Neural progenitor cell (in vitro differentiated cells): ENCODE data around the gene KDELR1.

Source experiments
- EZH2 ChIP-seq: fragments of 200-600 bp; sonication (generic); IDR thresholded peaks from 2 replicates; pipeline ENCODE4 v1.6.1; 2017; ENCODE audit warnings: antibody characterized with exemption, mild to moderate bottlenecking, moderate library complexity
- TF ChIP-seq, protein P1 (sequence below): fragments of 200-600 bp; sonication (generic); IDR thresholded peaks from 2 replicates; pipeline ENCODE4 v1.5.1; 2017; ENCODE audit warnings: antibody characterized with exemption, mild to moderate bottlenecking

DNA sequence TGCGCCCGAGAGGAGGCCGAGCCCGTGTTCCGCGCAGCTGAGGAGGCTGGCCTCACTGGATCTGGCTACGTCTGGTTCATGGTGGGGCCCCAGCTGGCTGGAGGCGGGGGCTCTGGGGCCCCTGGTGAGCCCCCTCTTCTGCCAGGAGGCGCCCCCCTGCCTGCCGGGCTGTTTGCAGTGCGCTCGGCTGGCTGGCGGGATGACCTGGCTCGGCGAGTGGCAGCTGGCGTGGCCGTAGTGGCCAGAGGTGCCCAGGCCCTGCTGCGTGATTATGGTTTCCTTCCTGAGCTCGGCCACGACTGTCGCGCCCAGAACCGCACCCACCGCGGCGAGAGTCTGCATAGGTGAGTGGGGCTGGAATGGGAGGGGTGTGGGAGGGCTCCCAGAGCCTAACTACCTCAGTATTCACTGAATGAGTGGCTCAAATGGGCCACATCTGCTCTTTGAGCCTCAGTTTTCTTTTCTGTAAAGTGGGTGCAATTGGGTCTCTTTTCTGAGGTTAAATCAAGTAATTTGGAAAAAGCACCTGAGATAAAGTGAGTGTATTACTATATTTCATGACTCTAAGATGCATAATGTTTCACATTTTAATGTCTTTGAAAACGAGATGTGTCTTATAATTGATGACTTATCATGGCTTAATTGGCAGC lies 13.8 kb upstream of the KDELR1 start:
- TF ChIP-seq, protein P1, sequence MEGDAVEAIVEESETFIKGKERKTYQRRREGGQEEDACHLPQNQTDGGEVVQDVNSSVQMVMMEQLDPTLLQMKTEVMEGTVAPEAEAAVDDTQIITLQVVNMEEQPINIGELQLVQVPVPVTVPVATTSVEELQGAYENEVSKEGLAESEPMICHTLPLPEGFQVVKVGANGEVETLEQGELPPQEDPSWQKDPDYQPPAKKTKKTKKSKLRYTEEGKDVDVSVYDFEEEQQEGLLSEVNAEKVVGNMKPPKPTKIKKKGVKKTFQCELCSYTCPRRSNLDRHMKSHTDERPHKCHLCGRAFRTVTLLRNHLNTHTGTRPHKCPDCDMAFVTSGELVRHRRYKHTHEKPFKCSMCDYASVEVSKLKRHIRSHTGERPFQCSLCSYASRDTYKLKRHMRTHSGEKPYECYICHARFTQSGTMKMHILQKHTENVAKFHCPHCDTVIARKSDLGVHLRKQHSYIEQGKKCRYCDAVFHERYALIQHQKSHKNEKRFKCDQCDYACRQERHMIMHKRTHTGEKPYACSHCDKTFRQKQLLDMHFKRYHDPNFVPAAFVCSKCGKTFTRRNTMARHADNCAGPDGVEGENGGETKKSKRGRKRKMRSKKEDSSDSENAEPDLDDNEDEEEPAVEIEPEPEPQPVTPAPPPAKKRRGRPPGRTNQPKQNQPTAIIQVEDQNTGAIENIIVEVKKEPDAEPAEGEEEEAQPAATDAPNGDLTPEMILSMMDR = no peak
- no peak for TF ChIP-seq EZH2
